Esophagus squamous epithelium (tissue), 5 donors: ENCODE measurements around the gene TSPAN1. TPM values are rescaled to one million over a fixed set of nuclear protein-coding genes. Genes with fewer than 3 reads are reported as not detected.

Experiments
- DNase-seq: peaks from one replicate; lab custom pipeline; 2025; lab: John Stamatoyannopoulos, UW
- H3K27ac ChIP-seq, 4 donors: fragments of 200-600 bp; sonication (generic); one replicate each; pipeline ENCODE4 v1.5.1; 2016 to 2019; ENCODE audit warnings: mild to moderate bottlenecking in 1 of 4
- H3K27me3 ChIP-seq, 4 donors: fragments of 200-600 bp; sonication (generic); 1 replicate in 3 of 4; 2 replicates in 1 of 4; pipeline versions ENCODE4 v1.5.1 to v1.6.0; 2017 to 2021; ENCODE audit warnings: antibody characterized with exemption in 1 of 4
- H3K36me3 ChIP-seq, 3 donors: fragments of 200-600 bp; sonication (generic); one replicate each; pipeline ENCODE4 v1.5.1; 2016 to 2019
- H3K4me1 ChIP-seq, 3 donors: fragments of 200-600 bp; sonication (generic); one replicate each; pipeline ENCODE4 v1.5.1; 2017 to 2019
- H3K4me3 ChIP-seq, 4 donors: fragments of 200-600 bp; sonication (generic); 1 replicate in 3 of 4; 2 replicates in 1 of 4; pipeline ENCODE4 v1.5.1; 2016 to 2019; ENCODE audit warnings: mild to moderate bottlenecking in 2 of 4, moderate library complexity in 1 of 4
- H3K9me3 ChIP-seq, 3 donors: fragments of 200-600 bp; sonication (generic); one replicate each; pipeline ENCODE4 v1.5.1; 2016 to 2019
- POLR2A ChIP-seq, 4 donors: fragments of 450-650 bp; IDR thresholded peaks; one replicate each; pipeline ENCODE4 v1.6.1; 2017; ENCODE audit warnings: antibody characterized with exemption in 4 of 4, mild to moderate bottlenecking in 4 of 4, moderate library complexity in 3 of 4
- WGBS, 2 donors: methylation state at CpG; one replicate each; pipeline ENCODE4 v1.1.5; 2018; 5-methylcytosine and 5-hydroxymethylcytosine counted together
- intact Hi-C: fragments of 100-400 bp; cut with DNase I; formaldehyde crosslinking; loops from one replicate; pipeline ENCODE4 v1.15.0; 2022
- total RNA-seq, 4 donors: library from RNA; depleted of rRNA; stranded (reverse); fragments of >200 nt; gene quantifications; one replicate each; pipeline ENCODE4 v1.1.0, GENCODE V29; 2016
- TF ChIP-seq, protein P1 (sequence below), 6 experiments: fragments of 450-650 bp in 4 of 6; fragments of 200-600 bp in 2 of 6; sonication (generic) in 2 of 6; IDR thresholded peaks; one replicate each; pipeline ENCODE4 v1.5.1; 2016 to 2019; ENCODE audit warnings: antibody characterized with exemption in 6 of 6, mild to moderate bottlenecking in 4 of 6, moderate library complexity in 4 of 6
- donor health status: DM: yes; HTN: yes; CAD: no.

TSPAN1 gene
- total RNA-seq, 4 donors from 2014 or later = 1.4 to 10.7 (median 5.0) TPM

DNA sequence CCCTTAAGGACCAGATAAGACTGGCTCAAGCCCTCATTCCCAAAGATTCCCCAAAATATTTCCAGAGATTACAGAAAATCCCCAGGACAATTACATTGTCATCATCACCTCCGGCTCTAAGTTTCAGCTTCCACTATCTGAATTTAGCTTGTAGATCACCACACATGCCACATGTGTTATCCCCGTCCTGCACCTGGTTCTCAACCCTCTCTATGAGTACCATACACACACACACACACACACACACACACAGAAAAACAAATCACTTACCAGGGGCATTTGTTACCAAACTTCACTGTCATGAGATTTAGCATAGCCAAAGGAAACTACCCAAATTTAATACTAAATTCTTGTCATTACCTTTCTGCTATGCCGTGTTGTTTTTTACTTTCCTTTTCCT lies 15.4 kb upstream of the TSPAN1 start:
- Histone ChIP-seq H3K4me3 (no peak overlapping the region), H3K27me3 (no peaks in the 10 kb centered on the region), H3K4me1 (no peaks in the 10 kb centered on the region), H3K36me3 (no peaks in the 10 kb centered on the region), H3K27ac (no peak overlapping the region), H3K9me3 (no peaks in the 10 kb centered on the region)
- intact Hi-C loops = no loop called here
- TF ChIP-seq POLR2A (IDR thresholded peaks at IDR 0.05) = no peak
- TF ChIP-seq, protein P1, sequence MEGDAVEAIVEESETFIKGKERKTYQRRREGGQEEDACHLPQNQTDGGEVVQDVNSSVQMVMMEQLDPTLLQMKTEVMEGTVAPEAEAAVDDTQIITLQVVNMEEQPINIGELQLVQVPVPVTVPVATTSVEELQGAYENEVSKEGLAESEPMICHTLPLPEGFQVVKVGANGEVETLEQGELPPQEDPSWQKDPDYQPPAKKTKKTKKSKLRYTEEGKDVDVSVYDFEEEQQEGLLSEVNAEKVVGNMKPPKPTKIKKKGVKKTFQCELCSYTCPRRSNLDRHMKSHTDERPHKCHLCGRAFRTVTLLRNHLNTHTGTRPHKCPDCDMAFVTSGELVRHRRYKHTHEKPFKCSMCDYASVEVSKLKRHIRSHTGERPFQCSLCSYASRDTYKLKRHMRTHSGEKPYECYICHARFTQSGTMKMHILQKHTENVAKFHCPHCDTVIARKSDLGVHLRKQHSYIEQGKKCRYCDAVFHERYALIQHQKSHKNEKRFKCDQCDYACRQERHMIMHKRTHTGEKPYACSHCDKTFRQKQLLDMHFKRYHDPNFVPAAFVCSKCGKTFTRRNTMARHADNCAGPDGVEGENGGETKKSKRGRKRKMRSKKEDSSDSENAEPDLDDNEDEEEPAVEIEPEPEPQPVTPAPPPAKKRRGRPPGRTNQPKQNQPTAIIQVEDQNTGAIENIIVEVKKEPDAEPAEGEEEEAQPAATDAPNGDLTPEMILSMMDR (IDR thresholded peaks at IDR 0.05) = no peak
- WGBS, 2 donors = 62 to 65% methylated on average over 3 of the region's 3 CpGs
- DNase-seq = no peak

DNA sequence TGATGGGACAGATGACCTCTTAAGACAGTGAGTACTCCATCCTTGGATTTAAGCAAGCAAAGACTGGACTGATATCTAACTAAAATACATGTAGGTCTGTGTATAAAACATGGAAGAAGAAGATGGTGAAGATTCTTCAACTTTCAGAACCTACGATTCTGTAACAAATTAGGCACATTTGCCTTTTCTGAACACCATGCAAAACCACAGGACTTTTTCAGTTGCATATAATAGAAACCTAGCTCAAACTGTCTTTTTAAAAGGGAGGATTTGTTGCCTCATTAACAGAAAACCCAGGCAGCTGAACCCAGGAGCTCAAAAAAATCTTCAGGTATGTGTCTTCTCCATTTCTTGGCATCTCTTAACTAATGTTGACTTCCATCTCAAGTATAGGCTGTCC lies 14.7 kb upstream of the TSPAN1 start:
- no peak overlapping the region for H3K27ac ChIP-seq
- no peaks in the 10 kb centered on the region for H3K36me3 ChIP-seq
- H3K4me1 ChIP-seq = no peaks in the 10 kb centered on the region
- no peak for TF ChIP-seq POLR2A (IDR thresholded peaks at IDR 0.05)
- TF ChIP-seq, protein P1 (IDR thresholded peaks at IDR 0.05) = no peak
- no peaks in the 10 kb centered on the region for H3K27me3 ChIP-seq
- intact Hi-C loops = no loop called here
- 75 to 86% methylated on average over 1 of the region's 1 CpG for WGBS, 2 donors
- no peak for DNase-seq
- no peak overlapping the region for H3K4me3 ChIP-seq
- H3K9me3 ChIP-seq = no peaks in the 10 kb centered on the region

DNA sequence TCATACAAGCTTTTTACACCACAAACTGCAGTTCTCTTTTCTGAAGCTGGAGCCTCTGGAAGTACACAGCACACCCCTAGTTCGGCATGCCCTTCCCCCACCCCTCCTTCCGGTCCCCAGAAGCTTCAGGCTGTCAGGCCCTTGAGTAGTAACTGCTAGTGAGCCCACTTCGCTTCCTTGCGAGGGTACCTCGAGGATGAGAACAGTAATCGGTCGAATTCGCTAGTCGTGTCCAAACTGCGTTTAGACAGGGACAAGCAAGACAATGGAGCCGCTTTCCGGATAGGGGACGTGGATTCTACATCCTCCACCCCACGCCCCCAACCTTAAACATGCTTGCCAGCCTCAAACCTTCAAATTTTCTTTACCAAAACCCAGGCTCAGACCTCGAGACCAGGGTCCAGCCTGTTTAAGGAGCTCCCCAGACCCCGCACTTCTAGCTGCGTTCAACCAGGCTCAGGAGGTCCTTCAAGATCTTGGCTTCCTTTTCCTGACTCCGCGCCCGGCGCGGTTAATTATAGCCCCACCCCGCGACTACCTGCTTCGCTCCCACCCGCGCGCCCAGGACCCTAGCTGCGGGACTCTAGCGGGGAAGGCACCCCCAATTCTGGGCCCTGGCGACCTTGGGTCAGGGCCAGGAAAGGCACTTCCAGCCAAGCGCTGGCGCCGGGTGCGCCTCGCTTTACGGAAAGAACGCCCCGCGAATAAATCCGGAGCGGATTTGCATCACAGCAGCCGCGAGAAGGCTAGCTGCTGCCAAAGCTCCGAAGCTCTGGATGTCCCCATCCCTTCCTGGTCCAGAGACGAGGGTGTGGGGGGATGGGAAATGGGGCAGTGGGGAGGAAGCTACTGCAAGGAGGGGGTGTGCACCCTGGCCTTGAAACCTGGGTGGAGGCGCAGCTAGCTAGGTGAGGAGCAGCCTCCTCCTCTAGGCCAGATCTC lies 8.1 kb upstream of the TSPAN1 start:
- TF ChIP-seq, protein P1 (IDR thresholded peaks at IDR 0.05) = no peak
- peak in 1 of 4 donors; percentile 20 for TF ChIP-seq POLR2A (IDR thresholded peaks at IDR 0.05)
- peaks cover 0 to 19% (median 0%) of the 10 kb centered on the region in 4 donors for H3K27me3 ChIP-seq
- 13 to 23% methylated on average over 16 to 32 of the region's 47 CpGs for WGBS, 2 donors
- peaks cover 18 to 44% (median 19%) of the 10 kb centered on the region in 3 donors for H3K4me1 ChIP-seq
- peak overlapping the region; percentile 68 to 79 (median 76) for H3K27ac ChIP-seq
- intact Hi-C loops = no loop called here
- peak overlapping the region; percentile 33 to 67 (median 49) for H3K4me3 ChIP-seq
- H3K9me3 ChIP-seq = no peaks in the 10 kb centered on the region
- no peak for DNase-seq
- no peaks in the 10 kb centered on the region for H3K36me3 ChIP-seq

DNA sequence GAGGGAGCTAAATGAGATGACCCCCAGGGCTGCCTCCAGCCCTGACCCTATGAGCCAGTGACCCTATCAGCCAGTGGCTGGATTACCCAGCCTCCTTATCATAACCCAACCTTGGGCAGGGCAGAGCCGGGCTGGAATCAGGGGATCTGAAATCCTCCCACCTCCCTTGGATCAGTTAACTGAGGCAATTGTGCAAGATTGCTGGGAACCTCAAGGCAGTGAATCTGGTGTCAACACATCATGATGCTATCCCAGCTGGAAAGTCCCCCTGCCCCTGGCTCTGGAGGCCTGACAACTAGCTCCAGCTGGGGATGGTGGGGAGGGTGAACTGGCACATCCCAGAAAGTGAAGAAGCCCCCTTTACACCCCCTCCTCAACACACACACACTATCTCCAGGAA lies 6.4 kb upstream of the TSPAN1 start:
- 63% methylated on average over 1 of the region's 1 CpG; no CpG with 5 or more reads in 1 of the 2 donors for WGBS, 2 donors
- H3K27ac ChIP-seq = peak overlapping the region in 1 of 4 donors; percentile 46
- no peak for DNase-seq
- intact Hi-C loops = no loop called here
- H3K4me1 ChIP-seq = peaks cover 19 to 61% (median 34%) of the 10 kb centered on the region in 3 donors
- H3K27me3 ChIP-seq = peaks cover 0 to 19% (median 0%) of the 10 kb centered on the region in 4 donors
- H3K4me3 ChIP-seq = no peak overlapping the region
- no peaks in the 10 kb centered on the region for H3K36me3 ChIP-seq
- no peak for TF ChIP-seq POLR2A (IDR thresholded peaks at IDR 0.05)
- TF ChIP-seq, protein P1 (IDR thresholded peaks at IDR 0.05) = no peak
- no peaks in the 10 kb centered on the region for H3K9me3 ChIP-seq

DNA sequence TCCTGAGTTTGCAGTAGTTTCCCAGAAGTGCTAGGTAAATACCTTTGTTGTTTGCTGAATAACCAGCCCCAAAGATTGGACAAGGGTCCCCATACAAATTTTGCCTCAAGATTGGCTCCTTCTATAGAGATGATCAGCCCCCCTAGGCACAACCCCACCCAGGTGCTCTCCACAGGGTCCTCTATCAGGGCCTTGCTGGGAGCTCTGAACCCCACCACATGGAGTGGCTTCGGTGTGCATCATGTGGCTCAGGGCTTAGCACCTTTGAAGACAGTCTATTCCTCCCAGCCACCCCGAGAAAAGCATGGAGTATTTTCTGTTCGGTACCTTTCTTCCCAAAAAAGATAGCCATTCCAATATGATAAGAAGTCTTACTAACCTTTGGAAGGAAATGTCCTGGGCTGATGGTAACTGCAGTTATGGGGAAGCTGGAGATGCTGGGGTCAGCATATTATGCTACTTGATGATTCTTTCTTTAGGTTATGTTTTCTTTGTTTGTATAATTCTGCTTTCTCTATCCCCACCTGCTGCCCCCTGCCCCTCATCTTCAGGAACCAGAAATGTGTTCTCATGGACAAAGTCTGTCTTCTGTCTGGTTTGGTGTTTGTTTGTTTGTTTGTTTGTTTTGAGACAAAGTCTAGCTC lies 5.0 kb upstream of the TSPAN1 start:
- no peak for DNase-seq
- no peak for TF ChIP-seq POLR2A (IDR thresholded peaks at IDR 0.05)
- H3K9me3 ChIP-seq = no peaks in the 10 kb centered on the region
- no peaks in the 10 kb centered on the region for H3K36me3 ChIP-seq
- no peak overlapping the region for H3K27ac ChIP-seq
- H3K27me3 ChIP-seq = peaks cover 0 to 19% (median 0%) of the 10 kb centered on the region in 4 donors
- peaks cover 34 to 75% (median 49%) of the 10 kb centered on the region in 3 donors for H3K4me1 ChIP-seq
- no peak overlapping the region for H3K4me3 ChIP-seq
- intact Hi-C loops = no loop called here
- 94 to 96% methylated on average over 2 to 3 of the region's 3 CpGs for WGBS, 2 donors
